Activated CD8-positive, alpha-beta memory T cell treated with anti-CD3 and anti-CD28 coated beads for 36 hours (primary cell): Measurements from ENCODE around the gene EYS. TPM values are rescaled to one million over a fixed set of nuclear protein-coding genes. Genes with fewer than 3 reads are reported as not detected.
"Not testable (repeated sequence)": the region's sequence is repeated elsewhere in the genome, so short reads cannot be mapped to it uniquely, and the experiment has no call there.

ENCODE experiments used
- CTCF ChIA-PET: fragments of 350-600 bp; sonication (Branson Sonifier 250); formaldehyde crosslinking; loops from one replicate; lab custom pipeline; 2021; ENCODE audit warnings: antibody characterized with exemption; lab: Charles Lee
- POLR2A ChIA-PET: fragments of 350-600 bp; sonication (Branson Sonifier 250); formaldehyde crosslinking; loops from one replicate; lab custom pipeline; 2021; ENCODE audit warnings: antibody characterized with exemption; lab: Charles Lee
- total RNA-seq, 2 experiments: library from RNA; stranded (reverse); gene quantifications; one replicate each; pipeline ENCODE4 v1.2.3, GENCODE V29; 2021

Gene EYS
- total RNA-seq, 2 experiments from 2014 or later = not detected

- ChIA-PET POLR2A (no interaction called here), CTCF (no interaction called here)
These were observed 1622.8 kb downstream of the EYS start for GRCh38 chr6:64084185-64084663.

GRCh38 chr6:64083261-64083660, 1623.8 kb downstream of the EYS start:
- POLR2A ChIA-PET = no interaction called here
- CTCF ChIA-PET = no interaction called here

- POLR2A ChIA-PET = no interaction called here
These were observed 1625.6 kb downstream of the EYS start for GRCh38 chr6:64081453-64081852.

GRCh38 chr6:64074981-64075380, 1632.0 kb downstream of the EYS start:
- CTCF ChIA-PET = no interaction called here
- POLR2A ChIA-PET = no interaction called here

More at GRCh38 chr6:64081453-64081852, 1625.6 kb downstream of the EYS start:
- CTCF ChIA-PET = no interaction called here

- CTCF ChIA-PET = no interaction called here
- POLR2A ChIA-PET = no interaction called here
These were observed 1634.3 kb downstream of the EYS start for GRCh38 chr6:64072686-64073085.

GRCh38 chr6:64064919-64065318, 1642.1 kb downstream of the EYS start:
- ChIA-PET POLR2A (no interaction called here), CTCF (no interaction called here)

- ChIA-PET POLR2A (no interaction called here), CTCF (no interaction called here)
These were observed 1643.9 kb downstream of the EYS start for GRCh38 chr6:64062960-64063683.

GRCh38 chr6:64054861-64055260, 1652.2 kb downstream of the EYS start:
- POLR2A ChIA-PET = no interaction called here
- CTCF ChIA-PET = no interaction called here

- POLR2A ChIA-PET = no interaction called here
- CTCF ChIA-PET = no interaction called here
These were observed 1656.4 kb downstream of the EYS start for GRCh38 chr6:64050590-64050989.

- CTCF ChIA-PET = no interaction called here
- POLR2A ChIA-PET = no interaction called here
These were observed 1657.3 kb downstream of the EYS start for GRCh38 chr6:64049736-64050135.

- CTCF ChIA-PET = no interaction called here
- POLR2A ChIA-PET = no interaction called here
These were observed 1660.2 kb downstream of the EYS start for GRCh38 chr6:64046746-64047208.

GRCh38 chr6:64041373-64041772, 1665.7 kb downstream of the EYS start:
- CTCF ChIA-PET = no interaction called here
- POLR2A ChIA-PET = no interaction called here

- ChIA-PET POLR2A (no interaction called here), CTCF (no interaction called here)
These were observed 1666.9 kb downstream of the EYS start for GRCh38 chr6:64040113-64040512.

GRCh38 chr6:64037427-64037826, 1669.6 kb downstream of the EYS start:
- ChIA-PET CTCF (no interaction called here), POLR2A (no interaction called here)

- ChIA-PET POLR2A (no interaction called here), CTCF (no interaction called here)
These were observed 1671.9 kb downstream of the EYS start for GRCh38 chr6:64034910-64035655.

- CTCF ChIA-PET = no interaction called here
These were observed 1672.7 kb downstream of the EYS start for GRCh38 chr6:64034291-64034690.

GRCh38 chr6:64030950-64031618, 1675.9 kb downstream of the EYS start:
- POLR2A ChIA-PET, CTCF ChIA-PET: not testable (repeated sequence)

More at GRCh38 chr6:64034291-64034690, 1672.7 kb downstream of the EYS start:
- POLR2A ChIA-PET = no interaction called here

- ChIA-PET CTCF (no interaction called here), POLR2A (no interaction called here)
These were observed 1683.3 kb downstream of the EYS start for GRCh38 chr6:64023693-64024092.

- ChIA-PET POLR2A (no interaction called here), CTCF (no interaction called here)
These were observed 1692.4 kb downstream of the EYS start for GRCh38 chr6:64014595-64014994.

- ChIA-PET POLR2A (no interaction called here), CTCF (no interaction called here)
These were observed 1694.0 kb downstream of the EYS start for GRCh38 chr6:64013011-64013410.
